ENCODE results near the gene SGCE. TPM values are rescaled to one million over a fixed set of nuclear protein-coding genes. Genes with fewer than 3 reads are reported as not detected.

Gene SGCE
- total and polyA plus RNA-seq, 10 of the 15 experiments (the other 5 are each of a cell fraction or from before 2014, with no cell fraction given): 30.5 to 80.1 (median 49.2) TPM

GRCh38 chr7:94676431-94676830 lies 20.5 kb upstream of the SGCE start:
- no peaks in the 10 kb centered on the region for H4K20me1 ChIP-seq (ENCODE audit: control insufficient read depth, insufficient read depth)
- no peak overlapping the region for H2AFZ ChIP-seq (ENCODE audit: control insufficient read depth, low read depth, low read length)
- no TSS peak for BruUV-seq (replicated peaks)
- no peak overlapping the region for H3K9ac ChIP-seq (ENCODE audit: control insufficient read depth, insufficient read depth, low read length)
- ATAC-seq: no peak
- DNase-seq (ENCODE audit: low read depth, low spot score): no peak
- H3K27me3 ChIP-seq (replicated peaks in 1 of 2; ENCODE audit: control insufficient read depth in 2 of 2, insufficient read depth in 2 of 2, low read length in 1 of 2): no peaks in the 10 kb centered on the region
- intact Hi-C loops (cut with micrococcal nuclease; ENCODE audit: unreplicated experiment): no loop called here
- WGBS (ENCODE audit: insufficient coverage, insufficient replicate concordance, low lambda C conversion rate, missing lambda C conversion rate): 30% methylated on average over 3 of the region's 3 CpGs
- no peak for TF ChIP-seq ATF7 (IDR thresholded peaks at IDR 0.05; ENCODE audit: low read depth)
- no peak for TF ChIP-seq FOS (IDR thresholded peaks at IDR 0.05; ENCODE audit: borderline replicate concordance, extremely low read depth, insufficient read length)
- TF ChIP-seq ZZZ3 (IDR thresholded peaks at IDR 0.05; ENCODE audit: control insufficient read depth, insufficient read length, low read depth): no peak
- no peak for TF ChIP-seq CEBPZ (IDR thresholded peaks at IDR 0.05; ENCODE audit: low read depth, low read length)
- no peaks in the 10 kb centered on the region for H3K4me1 ChIP-seq (ENCODE audit: control insufficient read depth, insufficient read depth, low read length)
- ChIA-PET POLR2A (no interaction called here), SMC1A (ENCODE audit: uncharacterized antibody, unreplicated experiment) (no interaction called here), RAD21 (ENCODE audit: unreplicated experiment) (no interaction called here), CTCF (no interaction called here)
- in situ Hi-C loops (cut with MboI): no loop called here
- no peak overlapping the region for H3K4me2 ChIP-seq (ENCODE audit: control insufficient read depth, insufficient read depth)
- H3K27ac ChIP-seq (ENCODE audit: control insufficient read depth, insufficient read depth): no peak overlapping the region
- no peak overlapping the region for H3K4me3 ChIP-seq
- FAIRE-seq: no peak
- no peaks in the 10 kb centered on the region for H3K9me3 ChIP-seq (replicated peaks; ENCODE audit: control insufficient read depth, insufficient read depth, low read length)
- H3K79me2 ChIP-seq (ENCODE audit: control insufficient read depth, insufficient read depth, low read length): no peaks in the 10 kb centered on the region
- no peaks in the 10 kb centered on the region for H3K36me3 ChIP-seq (ENCODE audit: control insufficient read depth in 2 of 2, insufficient read depth in 2 of 2, low read length in 1 of 2)

- no peak for ATAC-seq
- intact Hi-C loops (cut with micrococcal nuclease; ENCODE audit: unreplicated experiment): no loop called here
- Histone ChIP-seq H3K4me1 (ENCODE audit: control insufficient read depth, insufficient read depth, low read length) (no peaks in the 10 kb centered on the region), H4K20me1 (ENCODE audit: control insufficient read depth, insufficient read depth) (no peaks in the 10 kb centered on the region), H3K79me2 (ENCODE audit: control insufficient read depth, insufficient read depth, low read length) (no peaks in the 10 kb centered on the region), H3K27me3 (replicated peaks in 1 of 2; ENCODE audit: control insufficient read depth in 2 of 2, insufficient read depth in 2 of 2, low read length in 1 of 2) (no peaks in the 10 kb centered on the region), H3K27ac (ENCODE audit: control insufficient read depth, insufficient read depth) (no peak overlapping the region), H3K4me3 (no peak overlapping the region), H3K4me2 (ENCODE audit: control insufficient read depth, insufficient read depth) (no peak overlapping the region), H3K9ac (ENCODE audit: control insufficient read depth, insufficient read depth, low read length) (no peak overlapping the region), H2AFZ (ENCODE audit: control insufficient read depth, low read depth, low read length) (no peak overlapping the region), H3K36me3 (ENCODE audit: control insufficient read depth in 2 of 2, insufficient read depth in 2 of 2, low read length in 1 of 2) (no peaks in the 10 kb centered on the region), H3K9me3 (replicated peaks; ENCODE audit: control insufficient read depth, insufficient read depth, low read length) (no peaks in the 10 kb centered on the region)
- WGBS (ENCODE audit: insufficient coverage, insufficient replicate concordance, low lambda C conversion rate, missing lambda C conversion rate): 93% methylated on average over 6 of the region's 8 CpGs
- RAD21 ChIA-PET (ENCODE audit: unreplicated experiment): no interaction called here
- in situ Hi-C loops (cut with MboI): no loop called here
- SMC1A ChIA-PET (ENCODE audit: uncharacterized antibody, unreplicated experiment): interaction anchor here (0.6 kb wide), 1 partner anchor 1188 kb away, joined by 3 read pairs; no protein-coding TSS in a partner anchor
- DNase-seq (ENCODE audit: low read depth, low spot score): no peak
- CTCF ChIA-PET: no interaction called here
- no TSS peak for BruUV-seq (replicated peaks)
- TF ChIP-seq HDAC6 (IDR thresholded peaks at IDR 0.05; ENCODE audit: unreplicated experiment) (no peak), HDAC2 (IDR thresholded peaks at IDR 0.05) (no peak)
- FAIRE-seq: no peak
- POLR2A ChIA-PET: no interaction called here
These were observed 19.4 kb upstream of the SGCE start for GRCh38 chr7:94675356-94675755.

Measured in GM12878 (cell line).